GM12864 (cell line): ENCODE data around the gene MDFIC.

Source experiments
- DNase-seq: peaks from one replicate; pipeline ENCODE4 v3.0.0-alpha.2; 2011; ENCODE audit warnings: low read depth
- H3K4me3 ChIP-seq: 2 replicates; pipeline ENCODE4 v1.5.1; 2011; ENCODE audit warnings: mild to moderate bottlenecking, low read depth, low read length, control low read depth
- CTCF ChIP-seq: IDR thresholded peaks from 2 replicates; pipeline ENCODE4 v1.5.1; 2011; ENCODE audit warnings: low read depth, mild to moderate bottlenecking, moderate library complexity, low read length, control low read depth, inconsistent platforms; ENCODE audit errors: missing control alignments

MDFIC gene

GRCh38 chr7:114997487-114998404 is 75.9 kb downstream of the MDFIC start:
- no peak for TF ChIP-seq CTCF
- no peak for DNase-seq
- H3K4me3 ChIP-seq: no peak overlapping the region

GRCh38 chr7:115004121-115004520 is 82.2 kb downstream of the MDFIC start:
- no peak for TF ChIP-seq CTCF
- DNase-seq: no peak
- no peak overlapping the region for H3K4me3 ChIP-seq

GRCh38 chr7:115005251-115005650 is 83.4 kb downstream of the MDFIC start:
- no peak overlapping the region for H3K4me3 ChIP-seq
- DNase-seq: no peak
- no peak for TF ChIP-seq CTCF

GRCh38 chr7:115005953-115006352 is 84.1 kb downstream of the MDFIC start:
- no peak for TF ChIP-seq CTCF
- H3K4me3 ChIP-seq: no peak overlapping the region
- no peak for DNase-seq

- no peak for DNase-seq
- H3K4me3 ChIP-seq: no peak overlapping the region
- TF ChIP-seq CTCF: no peak
Measured at GRCh38 chr7:115007751-115008150, 85.9 kb downstream of the MDFIC start.

GRCh38 chr7:115008465-115009114 is 86.7 kb downstream of the MDFIC start:
- no peak overlapping the region for H3K4me3 ChIP-seq
- no peak for DNase-seq
- no peak for TF ChIP-seq CTCF
